H1 (cell line): Measurements from ENCODE around the gene MRPL43.

Experiments
- CEBPB ChIP-seq: IDR thresholded peaks from 2 replicates; pipeline ENCODE4 v1.6.1; 2012; ENCODE audit warnings: low read depth, low read length
- YY1 ChIP-seq: IDR thresholded peaks from 2 replicates; pipeline ENCODE4 v1.6.1; 2011; ENCODE audit warnings: low read depth, mild to moderate bottlenecking, low read length
- TF ChIP-seq, protein P1 (sequence below): IDR thresholded peaks from 2 replicates; pipeline ENCODE4 v1.6.1; 2011; ENCODE audit warnings: low read length, improper control_type of control experiment
- TF ChIP-seq, protein P2 (sequence below), 3 experiments: IDR thresholded peaks; 1 replicate in 2 of 3; 2 replicates in 1 of 3; pipeline versions ENCODE4 v1.5.1 to v1.6.1; 2011; ENCODE audit warnings: low read length in 3 of 3, mild to moderate bottlenecking in 3 of 3, inconsistent platforms in 2 of 3, low read depth in 1 of 3, moderate library complexity in 1 of 3; ENCODE audit not compliant: insufficient read depth in 1 of 3; ENCODE audit errors: control extremely low read depth in 1 of 3

DNA sequence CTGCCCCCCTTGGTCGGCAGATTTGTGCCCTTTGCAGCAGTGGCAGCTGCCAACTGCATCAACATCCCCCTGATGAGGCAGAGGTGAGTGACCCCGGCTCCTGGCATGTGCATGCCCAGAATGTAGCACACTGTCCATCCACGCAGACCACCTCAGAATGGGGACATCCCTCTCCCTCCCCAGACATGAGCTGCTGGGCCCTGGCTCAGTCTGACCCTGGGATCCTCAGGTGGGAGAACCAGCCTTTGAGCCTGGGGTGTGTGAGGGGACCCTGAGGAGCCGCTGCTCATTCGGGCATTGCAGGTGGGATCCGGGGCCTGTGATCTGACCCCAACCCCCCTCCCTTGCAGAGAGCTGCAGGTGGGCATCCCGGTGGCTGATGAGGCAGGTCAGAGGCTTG lies 49.4 kb upstream of the MRPL43 start:
- TF ChIP-seq, protein P1, sequence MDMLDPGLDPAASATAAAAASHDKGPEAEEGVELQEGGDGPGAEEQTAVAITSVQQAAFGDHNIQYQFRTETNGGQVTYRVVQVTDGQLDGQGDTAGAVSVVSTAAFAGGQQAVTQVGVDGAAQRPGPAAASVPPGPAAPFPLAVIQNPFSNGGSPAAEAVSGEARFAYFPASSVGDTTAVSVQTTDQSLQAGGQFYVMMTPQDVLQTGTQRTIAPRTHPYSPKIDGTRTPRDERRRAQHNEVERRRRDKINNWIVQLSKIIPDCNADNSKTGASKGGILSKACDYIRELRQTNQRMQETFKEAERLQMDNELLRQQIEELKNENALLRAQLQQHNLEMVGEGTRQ: no peak
- TF ChIP-seq, protein P2, sequence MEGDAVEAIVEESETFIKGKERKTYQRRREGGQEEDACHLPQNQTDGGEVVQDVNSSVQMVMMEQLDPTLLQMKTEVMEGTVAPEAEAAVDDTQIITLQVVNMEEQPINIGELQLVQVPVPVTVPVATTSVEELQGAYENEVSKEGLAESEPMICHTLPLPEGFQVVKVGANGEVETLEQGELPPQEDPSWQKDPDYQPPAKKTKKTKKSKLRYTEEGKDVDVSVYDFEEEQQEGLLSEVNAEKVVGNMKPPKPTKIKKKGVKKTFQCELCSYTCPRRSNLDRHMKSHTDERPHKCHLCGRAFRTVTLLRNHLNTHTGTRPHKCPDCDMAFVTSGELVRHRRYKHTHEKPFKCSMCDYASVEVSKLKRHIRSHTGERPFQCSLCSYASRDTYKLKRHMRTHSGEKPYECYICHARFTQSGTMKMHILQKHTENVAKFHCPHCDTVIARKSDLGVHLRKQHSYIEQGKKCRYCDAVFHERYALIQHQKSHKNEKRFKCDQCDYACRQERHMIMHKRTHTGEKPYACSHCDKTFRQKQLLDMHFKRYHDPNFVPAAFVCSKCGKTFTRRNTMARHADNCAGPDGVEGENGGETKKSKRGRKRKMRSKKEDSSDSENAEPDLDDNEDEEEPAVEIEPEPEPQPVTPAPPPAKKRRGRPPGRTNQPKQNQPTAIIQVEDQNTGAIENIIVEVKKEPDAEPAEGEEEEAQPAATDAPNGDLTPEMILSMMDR (IDR thresholded peaks at IDR 0.05; ENCODE audit: control extremely low read depth in 1 of 3, insufficient read depth in 1 of 3, low read depth in 1 of 3, low read length in 3 of 3): no peak
- TF ChIP-seq YY1 (no peak), CEBPB (no peak)
